HEK293T (cell line): ENCODE measurements around the gene WWOX.

Experiments used
- CTCF ChIA-PET: fragments of 350-600 bp; formaldehyde crosslinking; extraction: SDS; loops from one replicate; lab custom pipeline; 2021; ENCODE audit warnings: antibody characterized with exemption, inconsistent platforms; lab: Yijun Ruan, JAX
- POLR2A ChIA-PET: fragments of 350-600 bp; formaldehyde crosslinking; extraction: SDS; loops from one replicate; lab custom pipeline; 2020; ENCODE audit warnings: antibody characterized with exemption, inconsistent platforms; lab: Yijun Ruan, JAX
- DNase-seq: peaks from one replicate; pipeline ENCODE4 v3.0.0; 2012; ENCODE audit warnings: mixed read lengths; ENCODE audit errors: extremely low spot score
- ARNT ChIP-seq: fragments of 450-650 bp; IDR thresholded peaks from 2 replicates; pipeline ENCODE4 v1.6.1; 2017; ENCODE audit warnings: mild to moderate bottlenecking
- BHLHE40 ChIP-seq: fragments of 450-650 bp; IDR thresholded peaks from 2 replicates; pipeline ENCODE4 v1.6.1; 2016; ENCODE audit warnings: mild to moderate bottlenecking, moderate library complexity, borderline replicate concordance
- CTBP1 ChIP-seq: fragments of 450-650 bp; IDR thresholded peaks from 2 replicates; pipeline ENCODE4 v1.6.1; 2016; ENCODE audit warnings: borderline replicate concordance
- ELF4 ChIP-seq: fragments of 450-650 bp; IDR thresholded peaks from 2 replicates; pipeline ENCODE4 v1.6.1; 2017; ENCODE audit warnings: antibody characterized with exemption
- FOXA1 ChIP-seq: fragments of 450-650 bp; IDR thresholded peaks from 2 replicates; pipeline ENCODE4 v1.6.1; 2016; ENCODE audit warnings: mild to moderate bottlenecking
- FOXK2 ChIP-seq: fragments of 450-650 bp; IDR thresholded peaks from 2 replicates; pipeline ENCODE4 v1.6.1; 2016; ENCODE audit warnings: mild to moderate bottlenecking
- FOXM1 ChIP-seq: fragments of 450-650 bp; IDR thresholded peaks from 2 replicates; pipeline ENCODE4 v1.6.1; 2017; ENCODE audit warnings: mild to moderate bottlenecking, borderline replicate concordance
- HDGF ChIP-seq: fragments of 450-650 bp; IDR thresholded peaks from 2 replicates; pipeline ENCODE4 v1.6.1; 2017; ENCODE audit warnings: antibody characterized with exemption, borderline replicate concordance
- L3MBTL2 ChIP-seq: fragments of 450-650 bp; conservative IDR thresholded peaks from 2 replicates; pipeline ENCODE4 v1.6.1; 2016; ENCODE audit warnings: mild to moderate bottlenecking
- LEF1 ChIP-seq: fragments of 450-650 bp; IDR thresholded peaks from 2 replicates; pipeline ENCODE4 v1.6.1; 2017; ENCODE audit warnings: mild to moderate bottlenecking, borderline replicate concordance
- NFRKB ChIP-seq: fragments of 450-650 bp; IDR thresholded peaks from 2 replicates; pipeline ENCODE4 v1.6.1; 2016; ENCODE audit warnings: mild to moderate bottlenecking, moderate library complexity
- PKNOX1 ChIP-seq: fragments of 450-650 bp; IDR thresholded peaks from 2 replicates; pipeline ENCODE4 v1.6.1; 2016
- SP1 ChIP-seq: fragments of 450-650 bp; IDR thresholded peaks from 2 replicates; pipeline ENCODE4 v1.6.1; 2017
- SUZ12 ChIP-seq: fragments of 450-650 bp; IDR thresholded peaks from 2 replicates; pipeline ENCODE4 v1.6.1; 2016; ENCODE audit warnings: mild to moderate bottlenecking
- TARDBP ChIP-seq: fragments of 450-650 bp; IDR thresholded peaks from 2 replicates; pipeline ENCODE4 v1.6.1; 2016
- ZNF384 ChIP-seq: fragments of 450-650 bp; IDR thresholded peaks from 2 replicates; pipeline ENCODE4 v1.6.1; 2016

The WWOX gene

GRCh38 chr16:78844682-78845081 lies 745.2 kb downstream of the WWOX start:
- CTCF ChIA-PET = no interaction called here
- DNase-seq = peak; percentile 12
- POLR2A ChIA-PET = no interaction called here
- TF ChIP-seq PKNOX1 = no peak
- no peak for TF ChIP-seq L3MBTL2
- no peak for TF ChIP-seq ARNT
- TF ChIP-seq NFRKB = no peak

GRCh38 chr16:78851266-78851665 lies 751.8 kb downstream of the WWOX start:
- CTCF ChIA-PET = no interaction called here
- POLR2A ChIA-PET = no interaction called here
- TF ChIP-seq SP1 (no peak), PKNOX1 (no peak), L3MBTL2 (no peak), FOXA1 (no peak), HDGF (no peak), ARNT (no peak), TARDBP (no peak), BHLHE40 (no peak)
- DNase-seq = no peak

- no peak for DNase-seq
- POLR2A ChIA-PET = no interaction called here
- CTCF ChIA-PET = no interaction called here
- TF ChIP-seq TARDBP = no peak
- no peak for TF ChIP-seq ZNF384
- no peak for TF ChIP-seq ELF4
- TF ChIP-seq FOXA1 = no peak
- no peak for TF ChIP-seq FOXK2
- no peak for TF ChIP-seq L3MBTL2
- TF ChIP-seq CTBP1 = no peak
- no peak for TF ChIP-seq FOXM1
- no peak for TF ChIP-seq SP1
- TF ChIP-seq PKNOX1 = no peak
- TF ChIP-seq NFRKB = no peak
- no peak for TF ChIP-seq HDGF
- TF ChIP-seq ARNT = no peak
- TF ChIP-seq BHLHE40 = no peak
- TF ChIP-seq SUZ12 = no peak
- TF ChIP-seq LEF1 = no peak
Observed at GRCh38 chr16:78852081-78852635, 752.7 kb downstream of the WWOX start.

- ChIA-PET POLR2A (no interaction called here), CTCF (no interaction called here)
- TF ChIP-seq NFRKB (no peak), PKNOX1 (no peak), SP1 (no peak), CTBP1 (no peak), ELF4 (no peak), FOXA1 (no peak), SUZ12 (no peak)
- no peak for DNase-seq
Observed at GRCh38 chr16:78862022-78862421, 762.6 kb downstream of the WWOX start.

GRCh38 chr16:78866521-78866920 lies 767.1 kb downstream of the WWOX start:
- TF ChIP-seq FOXK2 (no peak), CTBP1 (no peak), FOXA1 (no peak), ZNF384 (no peak), TARDBP (no peak), ARNT (no peak), L3MBTL2 (no peak), HDGF (no peak), SP1 (no peak), FOXM1 (no peak), LEF1 (no peak), BHLHE40 (no peak), ELF4 (no peak), NFRKB (no peak), PKNOX1 (no peak), SUZ12 (no peak)
- DNase-seq = no peak
- POLR2A ChIA-PET = no interaction called here
- CTCF ChIA-PET = no interaction called here

GRCh38 chr16:78869492-78869891 lies 770.0 kb downstream of the WWOX start:
- ChIA-PET CTCF (interaction anchor here (1.3 kb wide), 1 partner anchor 9 kb away, joined by 3 read pairs; no protein-coding TSS in a partner anchor), POLR2A (no interaction called here)
- TF ChIP-seq SUZ12 (no peak), ZNF384 (no peak), FOXA1 (no peak), HDGF (no peak), FOXM1 (no peak), ELF4 (no peak), NFRKB (no peak)
- DNase-seq = no peak
